Measurements from ENCODE around the gene ARID5A.

The ARID5A gene

GRCh38 chr2:96529376-96530143 is 7.0 kb upstream of the ARID5A start:
- no peaks in the 10 kb centered on the region for H3K36me3 ChIP-seq (ENCODE audit: low read depth)
- no peaks in the 10 kb centered on the region for H3K9me3 ChIP-seq (ENCODE audit: severe bottlenecking)
- no peaks in the 10 kb centered on the region for H3K27me3 ChIP-seq (ENCODE audit: insufficient read depth, poor library complexity, severe bottlenecking)
- ATAC-seq (ENCODE audit: low read depth) (no peak), DNase-seq (ENCODE audit: low spot score) (no peak)
- no peak overlapping the region for H3K4me3 ChIP-seq (ENCODE audit: severe bottlenecking)
- no peak overlapping the region for H3K27ac ChIP-seq (ENCODE audit: poor library complexity, severe bottlenecking)
- peaks cover 27% of the 10 kb centered on the region for H3K4me1 ChIP-seq (ENCODE audit: insufficient read depth, poor library complexity, severe bottlenecking)
- TF ChIP-seq CTCF (IDR thresholded peaks at IDR 0.05; ENCODE audit: poor library complexity, severe bottlenecking), result no peak

GRCh38 chr2:96530144-96530430 is 6.5 kb upstream of the ARID5A start:
- TF ChIP-seq CTCF (IDR thresholded peaks at IDR 0.05; ENCODE audit: poor library complexity, severe bottlenecking), result no peak
- ATAC-seq (ENCODE audit: low read depth) (no peak), DNase-seq (ENCODE audit: low spot score) (no peak)

GRCh38 chr2:96530474-96531357 is 5.8 kb upstream of the ARID5A start:
- no peaks in the 10 kb centered on the region for H3K36me3 ChIP-seq (ENCODE audit: low read depth)
- H3K4me1 ChIP-seq (ENCODE audit: insufficient read depth, poor library complexity, severe bottlenecking), result peaks cover 36% of the 10 kb centered on the region
- H3K9me3 ChIP-seq (ENCODE audit: severe bottlenecking), result no peaks in the 10 kb centered on the region
- DNase-seq (ENCODE audit: low spot score) (no peak), ATAC-seq (ENCODE audit: low read depth) (no peak)
- H3K4me3 ChIP-seq (ENCODE audit: severe bottlenecking), result no peak overlapping the region
- TF ChIP-seq CTCF (IDR thresholded peaks at IDR 0.05; ENCODE audit: poor library complexity, severe bottlenecking), result no peak
- no peaks in the 10 kb centered on the region for H3K27me3 ChIP-seq (ENCODE audit: insufficient read depth, poor library complexity, severe bottlenecking)
- H3K27ac ChIP-seq (ENCODE audit: poor library complexity, severe bottlenecking), result no peak overlapping the region

More at GRCh38 chr2:96530144-96530430, 6.5 kb upstream of the ARID5A start:
- Histone ChIP-seq H3K9me3 (ENCODE audit: severe bottlenecking) (no peaks in the 10 kb centered on the region), H3K27ac (ENCODE audit: poor library complexity, severe bottlenecking) (no peak overlapping the region), H3K27me3 (ENCODE audit: insufficient read depth, poor library complexity, severe bottlenecking) (no peaks in the 10 kb centered on the region), H3K36me3 (ENCODE audit: low read depth) (no peaks in the 10 kb centered on the region), H3K4me3 (ENCODE audit: severe bottlenecking) (no peak overlapping the region), H3K4me1 (ENCODE audit: insufficient read depth, poor library complexity, severe bottlenecking) (peaks cover 31% of the 10 kb centered on the region)

GRCh38 chr2:96531366-96531765 is 5.2 kb upstream of the ARID5A start:
- ATAC-seq (ENCODE audit: low read depth) (no peak), DNase-seq (ENCODE audit: low spot score) (no peak)
- Histone ChIP-seq H3K27me3 (ENCODE audit: insufficient read depth, poor library complexity, severe bottlenecking) (no peaks in the 10 kb centered on the region), H3K4me1 (ENCODE audit: insufficient read depth, poor library complexity, severe bottlenecking) (peaks cover 36% of the 10 kb centered on the region), H3K9me3 (ENCODE audit: severe bottlenecking) (no peaks in the 10 kb centered on the region), H3K27ac (ENCODE audit: poor library complexity, severe bottlenecking) (no peak overlapping the region), H3K36me3 (ENCODE audit: low read depth) (no peaks in the 10 kb centered on the region), H3K4me3 (ENCODE audit: severe bottlenecking) (no peak overlapping the region)
- TF ChIP-seq CTCF (IDR thresholded peaks at IDR 0.05; ENCODE audit: poor library complexity, severe bottlenecking), result no peak
